Measurements from ENCODE around the gene OAF.
"Not testable (repeated sequence)": the region's sequence is repeated elsewhere in the genome, so short reads cannot be mapped to it uniquely, and the experiment has no call there.

OAF gene

GRCh38 chr11:120179057-120179672, 31.7 kb upstream of the OAF start:
- no peak overlapping the region for H3K4me3 ChIP-seq (ENCODE audit: control insufficient read depth, low read depth, low read length)
- no peak for DNase-seq (ENCODE audit: low read depth)
- TF ChIP-seq CTCF (IDR thresholded peaks at IDR 0.05; ENCODE audit: control insufficient read depth, insufficient read depth, low read depth, low read length, missing control alignments) = no peak

DNA sequence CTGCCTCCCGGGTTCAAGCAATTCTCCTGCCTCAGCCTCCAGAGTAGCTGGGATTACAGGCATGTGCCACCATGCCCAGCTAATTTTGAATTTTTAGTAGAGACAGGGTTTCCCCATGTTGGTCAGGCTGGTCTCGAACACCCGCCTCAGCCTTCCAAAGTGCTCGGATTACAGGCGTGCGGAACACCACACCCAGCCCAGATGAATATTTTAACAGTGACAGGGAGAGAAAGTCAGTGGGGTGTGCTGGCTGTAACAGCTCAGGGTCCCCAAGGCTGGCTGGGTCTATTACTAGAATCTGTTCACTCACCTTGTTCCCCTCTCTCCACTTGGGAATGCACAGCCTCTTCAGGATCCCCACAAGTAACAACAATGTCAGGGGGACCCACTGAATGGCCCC, 30.8 kb upstream of the OAF start:
- DNase-seq (ENCODE audit: low read depth); H3K4me3 ChIP-seq (ENCODE audit: control insufficient read depth, low read depth, low read length): not testable (repeated sequence)

- H3K4me3 ChIP-seq (ENCODE audit: control insufficient read depth, low read depth, low read length) = no peak overlapping the region
- DNase-seq (ENCODE audit: low read depth) = no peak
- peak; percentile 48 for TF ChIP-seq CTCF (IDR thresholded peaks at IDR 0.05; ENCODE audit: control insufficient read depth, insufficient read depth, low read depth, low read length, missing control alignments)
Measured at GRCh38 chr11:120180551-120181232, 30.1 kb upstream of the OAF start.

GRCh38 chr11:120181376-120181975, 29.4 kb upstream of the OAF start:
- TF ChIP-seq CTCF (IDR thresholded peaks at IDR 0.05; ENCODE audit: control insufficient read depth, insufficient read depth, low read depth, low read length, missing control alignments) = no peak
- H3K4me3 ChIP-seq (ENCODE audit: control insufficient read depth, low read depth, low read length) = no peak overlapping the region
- no peak for DNase-seq (ENCODE audit: low read depth)

- no peak for TF ChIP-seq CTCF (IDR thresholded peaks at IDR 0.05; ENCODE audit: control insufficient read depth, insufficient read depth, low read depth, low read length, missing control alignments)
- no peak for DNase-seq (ENCODE audit: low read depth)
- no peak overlapping the region for H3K4me3 ChIP-seq (ENCODE audit: control insufficient read depth, low read depth, low read length)
Measured at GRCh38 chr11:120182372-120182771, 28.5 kb upstream of the OAF start.

- no peak for DNase-seq (ENCODE audit: low read depth)
- peak; percentile 36 for TF ChIP-seq CTCF (IDR thresholded peaks at IDR 0.05; ENCODE audit: control insufficient read depth, insufficient read depth, low read depth, low read length, missing control alignments)
- H3K4me3 ChIP-seq (ENCODE audit: control insufficient read depth, low read depth, low read length) = no peak overlapping the region
Measured at GRCh38 chr11:120182790-120183491, 27.9 kb upstream of the OAF start.

GRCh38 chr11:120183701-120184141, 27.1 kb upstream of the OAF start:
- no peak overlapping the region for H3K4me3 ChIP-seq (ENCODE audit: control insufficient read depth, low read depth, low read length)
- TF ChIP-seq CTCF (IDR thresholded peaks at IDR 0.05; ENCODE audit: control insufficient read depth, insufficient read depth, low read depth, low read length, missing control alignments) = no peak
- no peak for DNase-seq (ENCODE audit: low read depth)

All from AG09309 (cell line).